HG03575 (cell line): ENCODE results near the gene ASB18.

Experiments
- ATAC-seq: cut with Tn5 transposase; IDR thresholded peaks from one replicate; pipeline ENCODE4 v1.9.1; 2021; ENCODE audit not compliant: unreplicated experiment, insufficient number of reproducible peaks, low FRiP score; ENCODE audit errors: extremely low read depth

Gene ASB18

GRCh38 chr2:236249066-236249465 lies 15.1 kb downstream of the ASB18 start:
- ATAC-seq: no peak

- no peak for ATAC-seq
Measured at GRCh38 chr2:236246711-236247246, 17.4 kb downstream of the ASB18 start.

GRCh38 chr2:236244256-236244655 lies 19.9 kb downstream of the ASB18 start:
- no peak for ATAC-seq

- no peak for ATAC-seq
Measured at GRCh38 chr2:236242057-236242495, 22.1 kb downstream of the ASB18 start.

GRCh38 chr2:236241181-236242056 lies 22.8 kb downstream of the ASB18 start:
- no peak for ATAC-seq

GRCh38 chr2:236240228-236240990 lies 23.8 kb downstream of the ASB18 start:
- ATAC-seq: no peak

GRCh38 chr2:236239276-236240065 lies 24.7 kb downstream of the ASB18 start:
- ATAC-seq: no peak

GRCh38 chr2:236238751-236239150 lies 25.5 kb downstream of the ASB18 start:
- no peak for ATAC-seq

GRCh38 chr2:236237468-236238190 lies 26.6 kb downstream of the ASB18 start:
- ATAC-seq: no peak

- no peak for ATAC-seq
Measured at GRCh38 chr2:236236559-236237452, 27.4 kb downstream of the ASB18 start.

GRCh38 chr2:236229186-236229585 lies 35.0 kb downstream of the ASB18 start:
- ATAC-seq: no peak

GRCh38 chr2:236223675-236224074 lies 40.5 kb downstream of the ASB18 start:
- ATAC-seq: no peak

- no peak for ATAC-seq
Measured at GRCh38 chr2:236221798-236222197, 42.4 kb downstream of the ASB18 start.

GRCh38 chr2:236219411-236219810 lies 44.8 kb downstream of the ASB18 start:
- ATAC-seq: no peak

GRCh38 chr2:236217926-236218325 lies 46.3 kb downstream of the ASB18 start:
- ATAC-seq: no peak

GRCh38 chr2:236216711-236217110 lies 47.5 kb downstream of the ASB18 start:
- ATAC-seq: no peak

- no peak for ATAC-seq
Measured at GRCh38 chr2:236215761-236216333, 48.4 kb downstream of the ASB18 start.
